HuH-7.5 (cell line): ENCODE results near the gene DPP8.
A peak's percentile ranks its signal among the peaks of the same experiment; 100 is the strongest.
"Not testable (repeated sequence)": the region's sequence is repeated elsewhere in the genome, so short reads cannot be mapped to it uniquely, and the experiment has no call there.

Experiments
- DNase-seq: peaks from one replicate; pipeline ENCODE4 v3.0.0; 2011; ENCODE audit warnings: low spot score

The DPP8 gene

GRCh38 chr15:65516997-65517865 lies at the start of gene DPP8:
TSS of gene DPP8 (minus strand) at chr15:65517689. CDS start at chr15:65512553, 5,136 bp downstream.
- DNase-seq, result peak; percentile 88

GRCh38 chr15:65561934-65562333 lies 44.4 kb upstream of the DPP8 start:
- DNase-seq, result no peak

- DNase-seq, result no peak
Observed at GRCh38 chr15:65559941-65560340, 42.5 kb upstream of the DPP8 start.

- DNase-seq, result no peak
Observed at GRCh38 chr15:65558997-65559760, 41.7 kb upstream of the DPP8 start.

- no peak for DNase-seq
Observed at GRCh38 chr15:65558336-65558735, 40.8 kb upstream of the DPP8 start.

- DNase-seq, result no peak
Observed at GRCh38 chr15:65556622-65557021, 39.1 kb upstream of the DPP8 start.

GRCh38 chr15:65553691-65554090 lies 36.2 kb upstream of the DPP8 start:
- DNase-seq, result no peak

GRCh38 chr15:65552851-65553250 lies 35.4 kb upstream of the DPP8 start:
- DNase-seq, result not testable (repeated sequence)

GRCh38 chr15:65551183-65551582 lies 33.7 kb upstream of the DPP8 start:
- DNase-seq, result no peak

- no peak for DNase-seq
Observed at GRCh38 chr15:65550681-65551098, 33.2 kb upstream of the DPP8 start.

GRCh38 chr15:65549288-65549687 lies 31.8 kb upstream of the DPP8 start:
- DNase-seq, result not testable (repeated sequence)

GRCh38 chr15:65547841-65548240 lies 30.4 kb upstream of the DPP8 start:
- no peak for DNase-seq

- DNase-seq, result no peak
Observed at GRCh38 chr15:65541231-65541820, 23.8 kb upstream of the DPP8 start.

GRCh38 chr15:65540314-65540713 lies 22.8 kb upstream of the DPP8 start:
- no peak for DNase-seq

- DNase-seq, result no peak
Observed at GRCh38 chr15:65535192-65535591, 17.7 kb upstream of the DPP8 start.

GRCh38 chr15:65533057-65533756 lies 15.7 kb upstream of the DPP8 start:
- no peak for DNase-seq

GRCh38 chr15:65532738-65533051 lies 15.2 kb upstream of the DPP8 start:
- DNase-seq, result no peak

GRCh38 chr15:65530318-65531111 lies 13.0 kb upstream of the DPP8 start, which contains the start of gene HACD3:
TSS of gene HACD3 (plus strand) at chr15:65530463. CDS start at chr15:65530632, 169 bp downstream.
- DNase-seq, result peak; percentile 98

GRCh38 chr15:65529762-65530317 lies 12.4 kb upstream of the DPP8 start:
- no peak for DNase-seq

GRCh38 chr15:65528461-65529060 lies 11.1 kb upstream of the DPP8 start:
- DNase-seq, result no peak

GRCh38 chr15:65525622-65526021 lies 8.1 kb upstream of the DPP8 start:
- no peak for DNase-seq
